ENCODE measurements around the gene SRI. TPM values are rescaled to one million over a fixed set of nuclear protein-coding genes. Genes with fewer than 3 reads are reported as not detected.

Gene SRI
- total RNA-seq, 1 donor from 2014 or later, result 207 TPM

DNA sequence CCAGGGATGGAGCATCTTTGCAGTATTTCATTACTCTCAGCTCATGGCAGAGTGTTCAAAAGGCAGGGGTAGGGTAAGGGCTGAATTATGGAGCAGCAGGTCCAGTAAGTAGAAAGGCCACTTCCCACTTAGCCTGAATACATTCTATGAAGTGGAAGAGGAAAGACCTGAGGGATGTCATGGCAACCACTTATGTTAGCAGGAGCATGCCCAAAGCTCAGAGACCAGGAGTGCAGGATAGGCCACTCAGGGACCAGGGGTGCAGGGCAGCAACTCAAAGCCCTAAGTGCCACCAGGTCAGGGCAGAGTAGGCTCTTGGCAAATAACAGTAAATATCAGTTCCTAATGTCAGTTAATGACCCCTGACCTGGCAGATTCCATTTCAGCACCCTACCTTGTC lies 3.6 kb downstream of the SRI start:
- Mint-ChIP-seq H3K27ac (no peak overlapping the region), H3K27me3 (no peaks in the 10 kb centered on the region), H3K9me3 (no peaks in the 10 kb centered on the region), H3K4me3 (no peak overlapping the region), H3K4me1 (peaks cover 40% of the 10 kb centered on the region), H3K36me3 (ENCODE audit: low read depth) (peaks cover 43% of the 10 kb centered on the region)
- intact Hi-C loops (cut with micrococcal nuclease), result no loop called here
- DNase-seq, result no peak

GRCh38 chr7:88215295-88215694 lies 4.5 kb downstream of the SRI start:
- peaks cover 46% of the 10 kb centered on the region for H3K36me3 Mint-ChIP-seq (ENCODE audit: low read depth)
- H3K4me1 Mint-ChIP-seq, result peaks cover 33% of the 10 kb centered on the region
- H3K27ac Mint-ChIP-seq, result no peak overlapping the region
- no peaks in the 10 kb centered on the region for H3K9me3 Mint-ChIP-seq
- intact Hi-C loops (cut with micrococcal nuclease), result no loop called here
- no peak overlapping the region for H3K4me3 Mint-ChIP-seq
- DNase-seq, result no peak
- H3K27me3 Mint-ChIP-seq, result no peaks in the 10 kb centered on the region

DNA sequence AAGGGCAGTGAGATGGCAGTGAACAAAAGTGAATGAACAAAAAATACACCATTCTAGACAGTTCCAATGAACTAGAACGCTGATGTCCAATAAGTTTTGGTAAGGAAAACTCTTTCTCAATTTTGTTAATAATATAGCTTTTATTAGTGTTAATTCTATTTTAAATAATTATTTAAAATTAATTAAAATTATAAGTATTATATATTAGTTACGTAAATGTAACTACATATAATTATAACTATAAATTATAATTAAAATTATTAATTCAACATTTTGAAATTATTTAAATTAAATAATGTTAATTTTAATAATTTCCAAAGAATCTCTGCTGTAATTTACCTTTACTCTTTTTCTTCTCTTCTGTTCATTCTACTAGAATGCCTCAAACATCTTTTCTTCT lies 5.4 kb downstream of the SRI start:
- Mint-ChIP-seq H3K27ac (no peak overlapping the region), H3K27me3 (no peaks in the 10 kb centered on the region), H3K9me3 (no peaks in the 10 kb centered on the region), H3K4me3 (no peak overlapping the region), H3K36me3 (ENCODE audit: low read depth) (peaks cover 52% of the 10 kb centered on the region), H3K4me1 (peaks cover 30% of the 10 kb centered on the region)
- DNase-seq, result no peak
- intact Hi-C loops (cut with micrococcal nuclease), result no loop called here

GRCh38 chr7:88212918-88213317 lies 6.9 kb downstream of the SRI start:
- Mint-ChIP-seq H3K27ac (no peak overlapping the region), H3K36me3 (ENCODE audit: low read depth) (peaks cover 54% of the 10 kb centered on the region)
- intact Hi-C loops (cut with micrococcal nuclease), result no loop called here

GRCh38 chr7:88208521-88208920 lies 11.3 kb downstream of the SRI start:
- no peak overlapping the region for H3K4me3 Mint-ChIP-seq
- intact Hi-C loops (cut with micrococcal nuclease), result no loop called here
- H3K27me3 Mint-ChIP-seq, result no peaks in the 10 kb centered on the region
- DNase-seq, result no peak
- no peaks in the 10 kb centered on the region for H3K9me3 Mint-ChIP-seq
- no peak overlapping the region for H3K27ac Mint-ChIP-seq
- H3K36me3 Mint-ChIP-seq (ENCODE audit: low read depth), result peaks cover 67% of the 10 kb centered on the region
- H3K4me1 Mint-ChIP-seq, result peaks cover 7% of the 10 kb centered on the region

More at GRCh38 chr7:88212918-88213317, 6.9 kb downstream of the SRI start:
- H3K4me1 Mint-ChIP-seq, result peaks cover 25% of the 10 kb centered on the region
- H3K4me3 Mint-ChIP-seq, result no peak overlapping the region
- no peak for DNase-seq
- H3K27me3 Mint-ChIP-seq, result no peaks in the 10 kb centered on the region
- H3K9me3 Mint-ChIP-seq, result no peaks in the 10 kb centered on the region

- no peak overlapping the region for H3K27ac Mint-ChIP-seq
- H3K36me3 Mint-ChIP-seq (ENCODE audit: low read depth), result peaks cover 61% of the 10 kb centered on the region
- no peak for DNase-seq
- no peaks in the 10 kb centered on the region for H3K27me3 Mint-ChIP-seq
- H3K4me1 Mint-ChIP-seq, result peaks cover 4% of the 10 kb centered on the region
- intact Hi-C loops (cut with micrococcal nuclease), result no loop called here
- H3K9me3 Mint-ChIP-seq, result no peaks in the 10 kb centered on the region
- no peak overlapping the region for H3K4me3 Mint-ChIP-seq
Observed at GRCh38 chr7:88206254-88206653, 13.6 kb downstream of the SRI start.

DNA sequence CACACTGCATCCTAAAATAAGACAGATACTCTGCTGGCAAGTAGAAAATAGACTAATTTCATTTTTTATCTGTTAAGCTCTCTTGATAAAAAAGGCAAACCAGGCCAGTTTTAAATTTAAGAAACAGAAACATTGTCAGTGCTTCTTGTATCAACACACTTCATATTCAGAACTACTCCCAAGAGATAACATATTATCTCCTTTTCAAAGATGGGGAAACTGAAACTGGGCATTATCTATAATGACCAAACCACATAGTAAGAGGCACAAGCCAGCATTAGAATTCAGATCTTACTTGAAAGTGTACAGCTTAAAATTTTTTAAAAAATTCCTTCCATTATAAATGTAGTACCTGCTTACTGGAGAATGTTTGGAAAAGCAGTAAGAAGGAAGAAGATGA lies 14.7 kb downstream of the SRI start:
- Mint-ChIP-seq H3K4me1 (peaks cover 4% of the 10 kb centered on the region), H3K4me3 (no peak overlapping the region), H3K9me3 (no peaks in the 10 kb centered on the region), H3K27me3 (no peaks in the 10 kb centered on the region), H3K27ac (no peak overlapping the region), H3K36me3 (ENCODE audit: low read depth) (peaks cover 58% of the 10 kb centered on the region)
- no peak for DNase-seq
- intact Hi-C loops (cut with micrococcal nuclease), result no loop called here

- no peak overlapping the region for H3K27ac Mint-ChIP-seq
- no peaks in the 10 kb centered on the region for H3K27me3 Mint-ChIP-seq
- H3K9me3 Mint-ChIP-seq, result no peaks in the 10 kb centered on the region
- H3K36me3 Mint-ChIP-seq (ENCODE audit: low read depth), result peaks cover 53% of the 10 kb centered on the region
- H3K4me3 Mint-ChIP-seq, result no peak overlapping the region
- no peak for DNase-seq
- intact Hi-C loops (cut with micrococcal nuclease), result no loop called here
- H3K4me1 Mint-ChIP-seq, result peaks cover 4% of the 10 kb centered on the region
Observed at GRCh38 chr7:88204525-88205110, 15.2 kb downstream of the SRI start.

- Mint-ChIP-seq H3K27ac (no peak overlapping the region), H3K4me1 (peaks cover 4% of the 10 kb centered on the region), H3K9me3 (no peaks in the 10 kb centered on the region), H3K36me3 (ENCODE audit: low read depth) (peaks cover 44% of the 10 kb centered on the region), H3K27me3 (no peaks in the 10 kb centered on the region), H3K4me3 (no peak overlapping the region)
- intact Hi-C loops (cut with micrococcal nuclease), result no loop called here
- DNase-seq, result no peak
Observed at GRCh38 chr7:88203401-88203800, 16.4 kb downstream of the SRI start.

GRCh38 chr7:88202799-88203198 lies 17.0 kb downstream of the SRI start:
- no peaks in the 10 kb centered on the region for H3K9me3 Mint-ChIP-seq
- peaks cover 4% of the 10 kb centered on the region for H3K4me1 Mint-ChIP-seq
- no peak overlapping the region for H3K4me3 Mint-ChIP-seq
- no peaks in the 10 kb centered on the region for H3K27me3 Mint-ChIP-seq
- H3K27ac Mint-ChIP-seq, result no peak overlapping the region
- H3K36me3 Mint-ChIP-seq (ENCODE audit: low read depth), result peaks cover 41% of the 10 kb centered on the region
- intact Hi-C loops (cut with micrococcal nuclease), result no loop called here
- no peak for DNase-seq

DNA sequence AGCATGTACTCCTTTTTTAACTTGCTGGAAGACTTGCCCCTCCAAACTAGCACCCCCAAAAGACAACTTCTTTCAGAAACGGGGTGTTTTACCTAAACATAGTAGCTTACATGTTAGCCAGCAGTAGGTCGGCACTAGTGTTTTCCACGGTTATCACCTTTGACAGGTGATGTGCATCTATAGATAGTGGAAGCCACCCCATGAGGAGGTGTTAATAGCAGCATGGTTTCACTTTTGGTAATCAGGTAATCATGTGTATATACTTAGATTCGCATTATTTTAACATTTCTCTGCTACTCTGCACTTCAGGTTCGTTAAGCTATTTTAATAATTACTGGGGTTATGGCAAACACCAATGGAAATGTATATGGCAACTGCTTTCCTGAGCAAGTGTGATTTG lies 17.6 kb downstream of the SRI start:
- no peak overlapping the region for H3K4me3 Mint-ChIP-seq
- H3K27me3 Mint-ChIP-seq, result no peaks in the 10 kb centered on the region
- DNase-seq, result no peak
- peaks cover 3% of the 10 kb centered on the region for H3K4me1 Mint-ChIP-seq
- intact Hi-C loops (cut with micrococcal nuclease), result no loop called here
- H3K9me3 Mint-ChIP-seq, result no peaks in the 10 kb centered on the region
- peaks cover 36% of the 10 kb centered on the region for H3K36me3 Mint-ChIP-seq (ENCODE audit: low read depth)
- H3K27ac Mint-ChIP-seq, result no peak overlapping the region

DNA sequence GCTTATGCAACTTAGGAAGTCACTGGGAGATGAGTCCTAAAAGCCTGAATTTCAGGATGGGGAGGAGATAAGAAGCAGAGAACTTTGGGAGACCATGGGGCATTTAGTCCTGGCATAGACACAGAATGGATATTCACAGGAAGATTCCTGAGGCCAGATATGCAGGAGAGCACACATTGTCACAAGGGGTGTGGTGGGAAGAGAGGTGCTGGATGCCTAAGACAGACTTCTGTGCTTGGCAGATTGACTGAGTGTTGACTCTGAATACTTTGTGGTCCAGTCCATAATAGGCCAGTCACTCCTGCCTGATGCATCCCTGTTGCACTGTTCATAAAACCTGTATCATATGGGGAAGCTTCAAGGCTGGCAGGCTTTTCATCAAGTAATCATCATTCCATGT lies 18.5 kb downstream of the SRI start:
- peaks cover 30% of the 10 kb centered on the region for H3K36me3 Mint-ChIP-seq (ENCODE audit: low read depth)
- no peaks in the 10 kb centered on the region for H3K9me3 Mint-ChIP-seq
- intact Hi-C loops (cut with micrococcal nuclease), result no loop called here
- DNase-seq, result no peak
- no peaks in the 10 kb centered on the region for H3K27me3 Mint-ChIP-seq
- H3K27ac Mint-ChIP-seq, result no peak overlapping the region
- H3K4me3 Mint-ChIP-seq, result no peak overlapping the region
- peaks cover 3% of the 10 kb centered on the region for H3K4me1 Mint-ChIP-seq

GRCh38 chr7:88200789-88201188 lies 19.0 kb downstream of the SRI start:
- Mint-ChIP-seq H3K4me1 (peaks cover 3% of the 10 kb centered on the region), H3K36me3 (ENCODE audit: low read depth) (peaks cover 25% of the 10 kb centered on the region), H3K4me3 (no peak overlapping the region), H3K27ac (no peak overlapping the region), H3K27me3 (no peaks in the 10 kb centered on the region), H3K9me3 (no peaks in the 10 kb centered on the region)
- intact Hi-C loops (cut with micrococcal nuclease), result no loop called here
- DNase-seq, result no peak

DNA sequence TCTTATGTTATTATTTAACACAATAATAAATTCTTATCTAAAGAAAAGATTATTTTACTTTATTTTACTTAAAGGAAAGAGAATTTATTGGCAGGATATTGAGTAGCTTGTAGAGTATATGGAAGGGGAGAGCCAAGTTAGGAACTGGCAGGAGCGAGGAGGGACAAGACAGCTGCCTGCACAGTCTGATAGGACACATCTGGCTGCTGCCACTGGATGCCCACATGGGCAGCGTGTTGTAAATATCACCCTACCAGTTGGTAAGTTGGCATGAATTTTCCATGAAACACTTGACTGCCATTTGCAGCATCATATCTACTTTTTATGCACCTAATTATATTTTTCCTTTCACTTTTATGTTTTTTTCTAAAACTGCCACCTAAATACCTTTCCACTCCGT lies 19.6 kb downstream of the SRI start:
- intact Hi-C loops (cut with micrococcal nuclease), result no loop called here
- Mint-ChIP-seq H3K27me3 (no peaks in the 10 kb centered on the region), H3K4me1 (peaks cover 3% of the 10 kb centered on the region), H3K36me3 (ENCODE audit: low read depth) (peaks cover 21% of the 10 kb centered on the region), H3K9me3 (no peaks in the 10 kb centered on the region), H3K27ac (no peak overlapping the region), H3K4me3 (no peak overlapping the region)
- DNase-seq, result no peak

GRCh38 chr7:88191911-88192310 lies 27.9 kb downstream of the SRI start:
- Mint-ChIP-seq H3K27ac (no peak overlapping the region), H3K4me3 (no peak overlapping the region), H3K27me3 (no peaks in the 10 kb centered on the region)

More at GRCh38 chr7:88191911-88192310, 27.9 kb downstream of the SRI start:
- H3K9me3 Mint-ChIP-seq, result no peaks in the 10 kb centered on the region
- H3K36me3 Mint-ChIP-seq (ENCODE audit: low read depth), result no peaks in the 10 kb centered on the region
- intact Hi-C loops (cut with micrococcal nuclease), result no loop called here
- no peak for DNase-seq
- H3K4me1 Mint-ChIP-seq, result no peaks in the 10 kb centered on the region
